IMR-90 (cell line): ENCODE results near the gene PAQR5. TPM values are rescaled to one million over a fixed set of nuclear protein-coding genes. Genes with fewer than 3 reads are reported as not detected.

ENCODE experiments used
- ATAC-seq: fragments of 200-7000 bp; cut with Tn5 transposase; 2 replicates; pipeline ENCODE4 v1.9.1; 2020; ENCODE audit warnings: low read depth, mild to moderate bottlenecking, moderate library complexity
- BruUV-seq: library from RNA; stranded (reverse); fragments of 400-500 nt; replicated peaks from 2 replicates; lab custom pipeline; 2021; lab: Mats Ljungman, UMichigan
- CTCF ChIA-PET: fragments of 300-600 bp; formaldehyde crosslinking; extraction: SDS; loops from one replicate; lab custom pipeline; 2021; ENCODE audit warnings: antibody characterized with exemption; lab: Yijun Ruan, JAX
- POLR2A ChIA-PET: fragments of 300-600 bp; sonication (Branson Sonifier 250); formaldehyde crosslinking; loops from one replicate; lab custom pipeline; 2022; ENCODE audit warnings: antibody characterized with exemption; ENCODE audit not compliant: unreplicated experiment; lab: Charles Lee
- DNase-seq: peaks from one replicate; pipeline ENCODE4 v3.0.0; 2013
- H2AFZ ChIP-seq: replicated peaks from 2 replicates; pipeline ENCODE3; 2013; ENCODE audit warnings: low read length, mild to moderate bottlenecking; ENCODE audit not compliant: poor library complexity
- H2AK5ac ChIP-seq: 2 replicates; pipeline ENCODE4 v1.6.1; 2013; ENCODE audit warnings: low read depth, low read length, inconsistent platforms
- H2AK9ac ChIP-seq: replicated peaks from 2 replicates; pipeline ENCODE3; 2013; ENCODE audit warnings: mild to moderate bottlenecking, low read depth, low read length, moderate library complexity; ENCODE audit not compliant: poor library complexity
- H2BK120ac ChIP-seq: 2 replicates; pipeline ENCODE4 v1.6.1; 2013; ENCODE audit warnings: low read depth, low read length, inconsistent platforms
- H2BK15ac ChIP-seq: 3 replicates; pipeline ENCODE4 v1.6.1; 2013; ENCODE audit warnings: low read depth, low read length, inconsistent platforms
- H2BK20ac ChIP-seq: 2 replicates; pipeline ENCODE4 v1.6.1; 2013; ENCODE audit warnings: low read depth, mild to moderate bottlenecking, inconsistent platforms, low read length, moderate library complexity
- H2BK5ac ChIP-seq: 2 replicates; pipeline ENCODE4 v1.6.1; 2013; ENCODE audit warnings: mild to moderate bottlenecking, low read depth, low read length, inconsistent platforms; ENCODE audit not compliant: poor library complexity, severe bottlenecking
- H3K14ac ChIP-seq: replicated peaks from 2 replicates; pipeline ENCODE4 v1.6.1; 2013; ENCODE audit warnings: low read depth, low read length, inconsistent platforms
- H3K18ac ChIP-seq: 2 replicates; pipeline ENCODE4 v1.6.1; 2013; ENCODE audit warnings: low read depth, low read length, control low read depth
- H3K23ac ChIP-seq: 2 replicates; pipeline ENCODE4 v1.6.1; 2013; ENCODE audit warnings: low read depth, low read length, inconsistent platforms
- H3K27ac ChIP-seq: 2 replicates; pipeline ENCODE4 v1.5.1; 2013; ENCODE audit warnings: mild to moderate bottlenecking, control low read depth, low read length; ENCODE audit not compliant: insufficient read depth
- H3K27me3 ChIP-seq: 2 replicates; pipeline ENCODE4 v1.6.1; 2013; ENCODE audit warnings: low read length; ENCODE audit not compliant: control insufficient read depth, insufficient read depth
- H3K36me3 ChIP-seq: 2 replicates; pipeline ENCODE4 v1.6.1; 2013; ENCODE audit warnings: low read length, mixed read lengths; ENCODE audit not compliant: control insufficient read depth, insufficient read depth
- H3K4ac ChIP-seq: 2 replicates; pipeline ENCODE4 v1.6.1; 2013; ENCODE audit warnings: low read depth, low read length, inconsistent platforms
- H3K4me1 ChIP-seq: 2 replicates; pipeline ENCODE4 v1.6.1; 2013; ENCODE audit warnings: low read length, mixed read lengths; ENCODE audit not compliant: control insufficient read depth, insufficient read depth
- H3K4me2 ChIP-seq: 2 replicates; pipeline ENCODE4 v1.6.1; 2013; ENCODE audit warnings: low read depth, mild to moderate bottlenecking, control low read depth, low read length, moderate library complexity
- H3K4me3 ChIP-seq: 2 replicates; pipeline ENCODE4 v1.5.1; 2013; ENCODE audit warnings: low read depth, mild to moderate bottlenecking, control low read depth, low read length, moderate library complexity; ENCODE audit not compliant: insufficient read depth
- H3K56ac ChIP-seq: 2 replicates; pipeline ENCODE4 v1.6.1; 2013; ENCODE audit warnings: low read length, inconsistent platforms; ENCODE audit not compliant: insufficient read depth; ENCODE audit errors: extremely low read depth
- H3K79me1 ChIP-seq, 2 experiments: 2 replicates each; pipeline ENCODE4 v1.6.1; 2013; ENCODE audit warnings: low read length in 2 of 2, inconsistent platforms in 1 of 2, low read depth in 1 of 2
- H3K9ac ChIP-seq: 2 replicates; pipeline ENCODE4 v1.6.1; 2013; ENCODE audit warnings: low read depth, low read length, control low read depth
- H3K9me1 ChIP-seq: 2 replicates; pipeline ENCODE4 v1.6.1; 2013; ENCODE audit warnings: low read length, inconsistent platforms; ENCODE audit not compliant: insufficient read depth
- H3K9me3 ChIP-seq: 2 replicates; pipeline ENCODE4 v1.6.1; 2013; ENCODE audit warnings: low read length; ENCODE audit not compliant: control insufficient read depth, insufficient read depth
- H4K20me1 ChIP-seq: 2 replicates; pipeline ENCODE4 v1.6.1; 2013; ENCODE audit warnings: low read length, inconsistent platforms; ENCODE audit not compliant: insufficient read depth
- H4K5ac ChIP-seq: 2 replicates; pipeline ENCODE4 v1.6.1; 2013; ENCODE audit warnings: mild to moderate bottlenecking, low read depth, low read length, control low read depth
- H4K8ac ChIP-seq, 2 experiments: 2 replicates each; pipeline ENCODE4 v1.6.1; 2013; ENCODE audit warnings: low read depth in 2 of 2, low read length in 2 of 2, control low read depth in 1 of 2, inconsistent platforms in 1 of 2
- H4K91ac ChIP-seq: 2 replicates; pipeline ENCODE4 v1.6.1; 2013; ENCODE audit warnings: low read depth, low read length, inconsistent platforms; ENCODE audit not compliant: insufficient read depth
- BHLHE40 ChIP-seq: fragments of 150-350 bp; IDR thresholded peaks from 2 replicates; pipeline ENCODE4 v1.6.1; 2016; ENCODE audit warnings: mild to moderate bottlenecking, low read depth, low read length
- CEBPB ChIP-seq: IDR thresholded peaks from 2 replicates; pipeline ENCODE4 v1.6.1; 2012; ENCODE audit warnings: low read depth, low read length, improper control_type of control experiment
- CHD1 ChIP-seq: IDR thresholded peaks from 2 replicates; pipeline ENCODE4 v1.6.1; 2012; ENCODE audit warnings: low read depth, low read length, improper control_type of control experiment
- FOS ChIP-seq: fragments of 150-350 bp; IDR thresholded peaks from 2 replicates; pipeline ENCODE4 v1.6.1; 2016; ENCODE audit warnings: low read depth, low read length
- MAFK ChIP-seq: IDR thresholded peaks from 2 replicates; pipeline ENCODE4 v1.6.1; 2012; ENCODE audit warnings: low read depth, low read length, improper control_type of control experiment
- NFE2L2 ChIP-seq: fragments of 150-350 bp; IDR thresholded peaks from 2 replicates; pipeline ENCODE4 v1.6.1; 2016; ENCODE audit warnings: low read depth, mild to moderate bottlenecking, low read length
- WGBS, 2 experiments: methylation state at CpG; one replicate each; pipeline versions ENCODE4 v1.1.5 to v1.1.7; 2013; ENCODE audit warnings: missing lambda C conversion rate in 2 of 2; ENCODE audit not compliant: insufficient read length in 1 of 2; ENCODE audit errors: extremely low coverage in 2 of 2; 5-methylcytosine and 5-hydroxymethylcytosine counted together
- dilution Hi-C: fragments of 300-500 bp; cut with HindIII; formaldehyde crosslinking; loops from one replicate; pipeline ENCODE4 v1.14.3; 2018; ENCODE audit warnings: low sequenced_read_pairs; ENCODE audit not compliant: unreplicated experiment
- in situ Hi-C: fragments of 300-500 bp; cut with MboI; formaldehyde crosslinking; loops from 3 replicates; pipeline ENCODE4 v1.14.3; 2019; ENCODE audit warnings: low sequenced_read_pairs, inconsistent platforms, mixed read lengths
- intact Hi-C: fragments of 100-400 bp; cut with micrococcal nuclease; formaldehyde crosslinking; loops from 2 replicates; pipeline ENCODE4 v1.10.0; 2022
- polyA plus RNA-seq, 3 experiments: library from polyadenylated mRNA; depleted of rRNA; stranded (reverse); fragments of >200 nt; gene quantifications; 2 replicates each; pipeline ENCODE4 v1.2.3, GENCODE V29; 2012; ENCODE audit warnings: low replicate concordance in 1 of 3
- total RNA-seq: library from RNA; depleted of rRNA; stranded (reverse); fragments of >200 nt; gene quantifications from 2 replicates; pipeline ENCODE4 v1.2.3, GENCODE V29; 2012

Gene PAQR5
- total and polyA plus RNA-seq, 2 of the 4 experiments (the other 2 are of a cell fraction) = 2.3 to 2.7 TPM

- ATAC-seq = peak; percentile 84
- CTCF ChIA-PET = interaction anchor here (0.6 to 1.0 kb wide), 4 partner anchors 9 to 160 kb away, joined by 3 to 5 read pairs (median 4); no protein-coding TSS in a partner anchor
- TF ChIP-seq NFE2L2 = no peak
- peak; percentile 83; the same call in 1 of the 2 replicates for TF ChIP-seq FOS
- TF ChIP-seq CHD1 = no peak
- no peak for TF ChIP-seq MAFK
- peak; percentile 83 for TF ChIP-seq CEBPB
- 0 out of 2 replicates have a peak, but pooled peaks have one; percentile 7 for TF ChIP-seq BHLHE40
- 68% methylated on average over 2 of the region's 4 CpGs; no CpG with 5 or more reads in 1 of the 2 experiments for WGBS, 2 experiments
- Histone ChIP-seq H3K27ac (peak overlapping the region; percentile 27; the same call in 1 of the 2 replicates), H2AFZ (no peak overlapping the region), H3K9me1 (peaks cover 38% of the 10 kb centered on the region), H3K56ac (no peak overlapping the region), H2BK120ac (no peak overlapping the region), H2BK15ac (no peak overlapping the region; the same call in 2 of the 3 replicates), H3K14ac (0 out of 2 replicates have a peak overlapping the region, but pooled peaks have one; percentile 24), H3K18ac (peak overlapping the region; percentile 47; the same call in 1 of the 2 replicates), H2BK20ac (no peak overlapping the region), H4K8ac (0 out of 4 replicates have a peak overlapping the region, but pooled peaks of 1 of the 2 experiments have one; percentile 44), H4K20me1 (peaks cover 30% of the 10 kb centered on the region), H3K4ac (peak overlapping the region; percentile 54; the same call in 1 of the 2 replicates), H3K9me3 (no peaks in the 10 kb centered on the region), H2BK5ac (peak overlapping the region; percentile 36), H2AK9ac (no peak overlapping the region), H3K27me3 (no peaks in the 10 kb centered on the region), H3K79me1 (peaks cover 25 to 81% of the 10 kb centered on the region in 2 experiments; a peak in 3 of 4 replicates), H3K9ac (no peak overlapping the region), H3K4me3 (no peak overlapping the region), H2AK5ac (peak overlapping the region; percentile 38; the same call in 1 of the 2 replicates), H3K36me3 (no peaks in the 10 kb centered on the region), H3K4me1 (peaks cover 10% of the 10 kb centered on the region), H3K4me2 (peak overlapping the region; percentile 41), H4K91ac (no peak overlapping the region), H4K5ac (no peak overlapping the region), H3K23ac (peak overlapping the region; percentile 18; the same call in 1 of the 2 replicates)
- intact Hi-C loops = no loop called here
- dilution Hi-C loops = no loop called here
- BruUV-seq = no TSS peak
- POLR2A ChIA-PET = no interaction called here
- peak; percentile 94 for DNase-seq
- in situ Hi-C loops = no loop called here
These were observed 104.9 kb downstream of the PAQR5 start for GRCh38 chr15:69403594-69403993.
